GM21423 (cell line): Measurements from ENCODE around the gene EHD4.

ENCODE experiments used
- ATAC-seq: cut with Tn5 transposase; IDR thresholded peaks from one replicate; pipeline ENCODE4 v1.9.1; 2021; ENCODE audit warnings: mild to moderate bottlenecking, moderate library complexity; ENCODE audit not compliant: unreplicated experiment

Gene EHD4

GRCh38 chr15:41922353-41922752, 50.0 kb downstream of the EHD4 start:
- no peak for ATAC-seq

DNA sequence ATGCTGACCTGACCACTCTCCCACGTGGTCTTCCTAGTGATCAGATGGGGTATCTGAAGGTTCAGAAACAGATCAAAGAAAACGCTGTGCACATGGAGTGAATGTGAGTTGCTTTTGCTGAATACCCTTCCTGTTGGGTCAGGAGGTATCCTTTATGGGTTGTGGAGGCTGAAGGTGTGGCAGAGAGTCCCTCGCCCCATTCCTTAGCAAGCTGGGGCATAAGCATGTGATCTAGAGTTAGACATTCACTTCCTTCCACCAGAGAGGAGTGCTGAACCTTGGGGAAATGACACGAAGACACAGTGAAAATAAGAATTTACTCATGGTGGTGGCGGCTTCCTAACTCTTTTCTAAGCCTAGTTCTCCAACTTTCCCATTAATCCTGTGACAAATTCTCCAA, 50.7 kb downstream of the EHD4 start:
- ATAC-seq = no peak

- no peak for ATAC-seq
These were observed 51.2 kb downstream of the EHD4 start for GRCh38 chr15:41921167-41921566.

DNA sequence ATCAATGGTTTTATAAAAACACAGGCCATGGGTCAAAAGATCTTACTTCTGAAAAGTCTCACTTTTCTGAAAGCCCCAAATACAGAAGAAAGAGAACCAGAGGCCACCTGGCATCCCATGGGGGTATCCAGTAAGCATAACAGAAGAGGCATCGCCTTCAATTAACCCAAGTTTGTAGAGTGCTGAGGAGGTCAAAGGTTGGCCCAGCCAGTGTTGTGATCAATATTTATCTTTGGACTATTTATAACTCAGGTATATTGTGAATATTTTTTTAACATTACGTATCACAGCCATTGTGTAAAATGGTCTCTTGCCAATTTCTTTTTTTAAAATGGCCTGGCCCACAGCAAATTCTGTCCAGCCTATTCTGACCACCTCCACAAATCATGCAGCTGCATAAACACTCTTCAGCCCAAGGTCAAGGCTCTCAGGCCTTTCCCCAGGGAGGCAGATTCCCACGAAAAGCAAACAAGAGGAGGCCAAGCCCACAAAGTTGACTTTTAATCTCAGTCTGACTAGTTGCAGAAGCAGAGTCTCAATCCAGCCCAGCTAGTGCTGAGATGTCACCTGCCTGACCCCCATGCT, 52.3 kb downstream of the EHD4 start:
- ATAC-seq = no peak

- ATAC-seq = no peak
These were observed 53.0 kb downstream of the EHD4 start for GRCh38 chr15:41919201-41919820.

DNA sequence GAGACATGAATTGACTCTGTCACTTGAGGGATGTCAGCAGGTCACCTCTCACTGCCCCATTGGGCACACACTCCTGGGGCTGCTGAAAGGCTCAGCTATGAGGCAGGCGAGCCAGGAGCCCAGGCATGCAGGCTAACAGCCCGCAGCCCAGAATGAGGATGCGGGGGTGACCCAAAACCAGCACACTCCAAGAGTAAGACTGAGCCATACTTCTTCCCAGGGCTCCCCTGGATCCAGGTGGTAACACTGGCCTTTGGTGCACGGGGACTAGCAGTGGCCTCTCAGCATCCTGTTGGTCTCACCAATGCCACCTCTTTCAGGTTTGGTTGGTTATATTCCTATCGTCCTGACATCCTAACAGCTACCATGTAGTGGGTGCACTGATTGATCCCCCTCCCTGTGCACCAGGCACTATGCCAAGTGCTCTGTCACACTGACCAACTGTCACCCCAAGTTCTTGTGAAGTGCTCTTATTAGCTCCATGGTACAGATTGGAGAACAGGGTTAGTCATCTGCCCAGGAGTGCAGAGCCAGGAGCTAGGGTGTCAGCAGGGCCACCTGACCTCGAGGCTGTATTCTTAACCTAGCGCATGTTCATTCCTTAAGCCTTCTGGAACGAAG, 53.7 kb downstream of the EHD4 start:
- no peak for ATAC-seq

GRCh38 chr15:41917767-41918430, 54.5 kb downstream of the EHD4 start:
- ATAC-seq = no peak

DNA sequence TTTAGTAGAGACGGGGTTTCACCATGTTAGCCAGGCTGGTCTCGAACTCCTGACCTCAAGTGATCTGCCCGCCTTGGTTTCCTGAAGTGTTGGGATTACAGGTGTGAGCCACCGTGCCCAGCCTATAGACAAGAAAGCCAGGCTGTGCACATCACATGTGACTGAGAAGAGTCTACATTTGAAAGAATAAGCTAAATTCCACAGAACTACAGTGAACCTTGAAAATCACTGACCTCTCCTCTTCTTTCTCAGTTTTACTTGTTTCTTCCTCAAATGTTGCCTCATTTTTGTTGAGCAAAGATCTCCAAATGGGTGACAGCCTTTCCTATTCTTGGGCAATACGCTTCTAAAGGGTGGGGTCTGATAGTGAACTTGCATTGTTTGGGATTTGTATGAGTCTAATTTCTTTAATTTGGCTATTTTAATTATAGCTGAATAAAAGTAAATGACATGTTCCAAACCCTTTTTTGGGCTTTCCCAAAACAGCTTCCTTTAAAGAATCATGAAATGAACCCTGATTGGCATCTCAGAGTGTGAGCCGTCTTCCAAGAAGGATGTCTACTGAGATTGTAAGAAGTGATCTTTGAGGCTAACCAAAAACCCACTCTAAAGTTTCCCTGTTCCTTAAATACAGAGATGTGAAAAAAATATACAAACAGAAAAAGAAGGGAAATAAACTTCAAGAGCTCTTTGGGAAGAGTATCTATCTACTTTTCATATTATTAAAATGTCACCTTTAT, 56.9 kb downstream of the EHD4 start:
- no peak for ATAC-seq

DNA sequence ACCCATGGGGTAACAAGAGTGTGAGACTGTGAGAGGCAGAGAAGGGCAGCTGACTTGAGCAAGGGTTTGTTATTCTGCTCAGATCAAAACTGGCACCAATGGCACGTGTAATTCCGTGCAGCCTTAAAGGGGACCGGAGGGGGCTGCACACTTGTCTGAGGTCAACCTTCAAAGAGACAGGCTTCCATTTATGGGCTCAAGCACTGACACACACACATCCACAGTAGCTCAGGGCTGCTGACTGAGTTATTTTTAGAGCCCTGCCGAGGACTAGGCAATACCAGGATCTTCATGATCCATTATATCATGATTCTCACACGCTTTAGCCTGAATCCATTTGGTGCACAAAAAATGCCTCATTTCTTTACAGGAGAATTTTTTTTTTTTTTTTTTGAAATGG, 57.9 kb downstream of the EHD4 start:
- ATAC-seq = no peak

- no peak for ATAC-seq
These were observed 59.1 kb downstream of the EHD4 start for GRCh38 chr15:41913256-41913655.

GRCh38 chr15:41911691-41912345, 60.5 kb downstream of the EHD4 start:
- ATAC-seq = no peak

DNA sequence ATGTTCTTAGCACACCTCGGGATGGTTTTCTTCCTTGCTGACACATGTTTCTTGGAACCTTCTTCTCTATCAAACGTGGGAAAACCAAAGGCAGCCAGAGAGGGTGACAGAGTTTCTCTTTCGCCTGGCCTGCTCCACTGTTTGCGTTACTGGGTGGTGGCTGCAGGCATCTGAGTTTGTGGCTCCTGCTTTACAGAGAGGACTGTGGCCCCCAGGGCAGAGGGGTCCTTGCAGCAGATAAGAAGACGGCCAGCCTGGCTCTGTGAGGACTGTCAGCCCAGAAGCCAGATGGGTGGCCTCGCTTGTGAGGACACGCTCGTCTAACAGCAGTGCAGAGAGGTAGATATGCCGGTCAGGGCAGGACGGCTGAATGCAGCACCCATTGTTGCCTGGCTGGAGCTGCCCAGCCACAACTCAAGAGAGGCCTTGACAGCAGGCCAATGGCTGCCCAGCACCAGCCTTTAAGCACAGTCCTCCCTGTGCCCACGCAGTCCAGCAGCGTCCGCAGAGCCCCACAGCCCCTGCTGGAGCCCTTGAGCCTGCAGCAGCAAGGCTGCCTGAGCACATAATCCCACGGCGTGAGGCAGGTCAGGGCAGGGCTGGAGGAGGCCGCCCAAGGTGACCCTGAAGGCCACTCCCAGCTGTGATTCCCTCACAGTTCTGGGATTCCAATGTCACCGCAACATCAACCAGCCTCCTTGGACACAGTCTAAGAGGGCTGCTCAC, 63.5 kb downstream of the EHD4 start:
- no peak for ATAC-seq

DNA sequence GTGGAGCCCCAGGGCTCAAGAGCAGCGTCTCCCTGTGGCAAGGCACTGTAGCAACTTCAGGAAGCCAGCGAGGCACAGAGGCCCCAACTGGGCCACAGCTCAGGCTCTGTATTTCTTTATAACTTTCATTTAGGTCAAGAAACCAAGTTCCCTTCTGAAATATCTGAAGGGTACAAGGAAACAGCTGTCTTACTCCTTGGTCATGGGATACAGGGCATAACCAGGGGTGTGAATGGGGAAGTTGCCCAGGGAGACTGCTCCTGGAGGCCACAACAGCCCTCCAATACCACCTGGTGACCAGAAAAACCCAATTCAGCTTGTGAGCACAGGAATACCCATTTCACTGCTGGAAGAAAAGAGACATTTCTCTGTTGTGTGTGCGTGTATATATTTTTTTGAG, 65.2 kb downstream of the EHD4 start:
- ATAC-seq = no peak

DNA sequence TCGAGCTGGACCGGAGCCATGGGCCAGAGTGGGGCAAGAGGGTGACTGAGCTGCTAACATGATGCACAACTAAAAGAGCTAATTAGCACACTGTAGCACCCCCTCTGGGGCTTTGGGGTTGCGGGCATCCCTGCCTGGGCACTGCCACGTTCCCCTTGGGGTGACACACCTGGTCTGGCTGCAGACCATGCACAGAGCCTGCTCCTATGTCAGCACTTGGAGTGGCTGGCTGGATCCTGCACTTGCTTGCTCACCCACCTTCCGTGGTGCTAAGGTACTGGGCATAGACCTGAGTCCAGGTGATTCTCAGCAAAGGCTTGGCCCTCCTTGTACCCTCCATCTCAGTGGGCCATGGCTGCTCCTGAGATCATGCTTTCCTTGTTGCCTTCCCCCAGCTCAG, 65.7 kb downstream of the EHD4 start:
- ATAC-seq = no peak

DNA sequence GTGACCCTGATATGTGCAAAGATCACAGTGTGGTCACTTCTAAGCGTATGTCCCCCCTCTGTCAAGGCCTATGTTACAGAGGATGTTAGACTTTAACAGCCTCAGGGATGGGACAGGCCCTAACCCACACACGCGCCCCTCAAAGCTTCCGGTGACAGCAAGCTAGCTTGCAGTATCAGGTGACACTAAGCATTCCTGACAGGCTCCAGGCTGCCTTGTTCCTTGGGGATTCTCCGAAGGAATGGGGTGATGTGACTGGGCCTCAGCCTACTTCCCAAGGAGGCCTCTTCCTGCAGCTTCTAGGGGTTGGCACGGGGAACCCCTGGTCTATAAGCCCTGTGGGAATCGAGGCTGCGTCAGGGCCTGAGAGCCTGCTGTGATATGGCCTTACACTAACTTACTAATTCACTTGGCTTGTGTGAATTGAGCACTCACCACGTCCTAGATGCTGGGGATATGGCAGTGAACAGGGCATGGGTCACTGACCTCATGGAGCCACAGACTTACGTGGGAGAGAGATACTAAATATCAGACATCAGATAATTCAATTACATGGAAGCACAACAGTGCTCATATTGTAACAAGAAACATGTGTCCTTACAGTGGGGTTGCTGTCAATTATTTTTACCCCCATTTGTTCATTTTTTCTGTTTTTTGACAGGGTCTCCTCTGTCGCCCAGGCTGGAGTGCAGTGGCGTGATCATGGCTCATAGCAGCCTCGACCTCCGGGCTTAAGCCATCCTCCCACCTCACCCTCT, 67.1 kb downstream of the EHD4 start:
- ATAC-seq = no peak

DNA sequence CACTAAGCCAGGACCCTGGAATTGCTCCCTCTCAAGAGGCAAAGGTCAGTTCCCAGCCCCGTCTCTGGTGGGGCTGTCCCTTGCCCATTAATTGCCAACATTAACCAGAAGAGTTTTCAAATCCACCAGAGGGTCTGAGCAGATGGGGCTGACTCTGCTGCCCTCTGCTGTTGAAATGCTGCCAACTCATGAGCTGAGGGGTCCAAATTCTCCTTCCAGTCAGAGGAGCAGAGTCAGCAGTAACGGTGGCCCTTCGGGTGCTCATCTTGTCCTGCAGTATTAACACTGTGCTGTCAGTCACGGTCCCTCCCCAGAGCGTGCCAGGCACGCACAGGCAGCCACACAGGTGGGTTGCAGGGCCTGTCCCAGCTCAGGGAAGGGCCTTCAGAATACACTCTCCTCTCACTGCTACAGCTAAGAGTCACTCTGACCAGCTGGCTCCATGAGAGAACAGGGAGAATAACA, 67.8 kb downstream of the EHD4 start:
- ATAC-seq = no peak

DNA sequence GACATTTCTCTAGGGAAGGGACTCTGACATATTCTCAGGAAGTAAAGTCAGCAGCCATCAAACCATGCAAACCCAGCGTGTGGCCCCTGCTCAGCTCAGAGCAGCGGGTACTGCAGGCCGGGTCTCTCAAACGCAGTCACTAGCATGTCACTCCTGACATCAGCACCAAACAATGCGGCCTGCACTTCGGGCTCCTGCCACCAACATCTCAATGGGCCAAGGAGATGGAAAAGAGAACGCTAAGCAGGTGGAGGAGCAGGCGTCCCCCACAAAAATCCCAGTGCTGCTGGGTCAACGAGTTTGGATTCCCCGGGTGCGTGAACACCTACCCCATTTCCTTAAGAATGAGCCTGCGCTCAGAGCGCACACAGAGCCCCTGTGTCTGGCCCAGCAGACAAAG, 68.6 kb downstream of the EHD4 start:
- ATAC-seq = no peak

DNA sequence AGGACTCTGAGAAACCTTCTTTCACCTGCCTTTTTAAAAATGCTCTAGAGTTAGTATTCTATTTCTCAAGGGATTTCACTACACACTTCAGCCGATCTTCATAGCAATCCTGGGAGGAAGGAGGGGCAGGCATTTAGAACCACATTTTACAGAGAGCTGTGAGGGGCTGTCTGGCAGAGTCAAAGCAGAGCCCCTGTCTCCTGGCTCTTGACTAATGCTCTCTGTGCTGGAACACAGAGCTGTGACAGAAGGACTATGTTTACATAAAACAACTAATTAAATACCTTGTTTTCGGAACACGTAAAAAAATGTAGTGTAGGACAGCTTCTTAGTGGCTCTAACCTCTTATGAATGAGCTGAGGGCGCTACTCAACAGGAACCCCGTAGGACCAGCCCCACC, 70.9 kb downstream of the EHD4 start:
- no peak for ATAC-seq
